Measurements from ENCODE around the gene BPTF. TPM values are rescaled to one million over a fixed set of nuclear protein-coding genes. Genes with fewer than 3 reads are reported as not detected.
"Not testable (repeated sequence)": the region's sequence is repeated elsewhere in the genome, so short reads cannot be mapped to it uniquely, and the experiment has no call there.

The BPTF gene
- polyA plus RNA-seq, 2 of the 4 experiments (the other 2 are of a cell fraction), result 26.3 to 60.7 TPM

GRCh38 chr17:67994817-67995569 is 169.7 kb downstream of the BPTF start (continued):
- TF ChIP-seq HEYL (CRISPR knock-in tag; IDR thresholded peaks at IDR 0.05) (no peak), RFX5 (IDR thresholded peaks at IDR 0.05) (no peak), RNF2 (IDR thresholded peaks at IDR 0.05; ENCODE audit: borderline replicate concordance, low read depth) (no peak), HES2 (IDR thresholded peaks at IDR 0.05) (peak; percentile 47; the same call in 1 of the 2 replicates), FOXS1 (CRISPR knock-in tag; IDR thresholded peaks at IDR 0.05) (no peak), TP53 (CRISPR knock-in tag; IDR thresholded peaks at IDR 0.05) (no peak), KDM1A (IDR thresholded peaks at IDR 0.05; ENCODE audit: low read depth) (no peak), ZFP36 (IDR thresholded peaks at IDR 0.05; ENCODE audit: borderline replicate concordance, partially characterized antibody) (no peak), NPAS2 (CRISPR knock-in tag; IDR thresholded peaks at IDR 0.05; ENCODE audit: borderline replicate concordance) (no peak), HOXB13 (CRISPR knock-in tag; IDR thresholded peaks at IDR 0.05; ENCODE audit: low read depth) (0 out of 2 replicates have a peak, but pooled peaks have one; percentile 20), EP300 (IDR thresholded peaks at IDR 0.05) (no peak), CTCF (IDR thresholded peaks at IDR 0.05) (no peak), POLR2AphosphoS2 (conservative IDR thresholded peaks at IDR 0.05; ENCODE audit: low read length) (no peak), JUNB (IDR thresholded peaks at IDR 0.05) (0 out of 2 replicates have a peak, but pooled peaks have one; percentile 28), CEBPB (IDR thresholded peaks at IDR 0.05) (peak; percentile 73 to 79; a peak in 3 of 4 replicates), SREBF2 (IDR thresholded peaks at IDR 0.05) (no peak)

GRCh38 chr17:67995570-67996263 is 170.4 kb downstream of the BPTF start:
- peak overlapping the region; percentile 92 for H3K4me2 ChIP-seq
- ChIA-PET POLR2A (interaction anchor here (1.1 to 2.9 kb wide), 2 partner anchors 24 to 40 kb away, joined by 4 to 12 read pairs; partner anchors contain the start of gene KPNA2), CTCF (interaction anchor here (1.1 to 4.0 kb wide), 6 partner anchors 10 to 32 kb away, joined by 3 to 20 read pairs (median 6); no protein-coding TSS in a partner anchor)
- H3K27ac ChIP-seq, result peak overlapping the region; percentile 19 to 32; a peak in 5 of 6 replicates
- WGBS (ENCODE audit: missing lambda C conversion rate), result 56% methylated on average over 35 of the region's 43 CpGs
- H3K4me3 ChIP-seq, result peak overlapping the region; percentile 78
- DNase-seq (ENCODE audit: low read depth in 1 of 2, low spot score in 1 of 2), result peak in 1 of 2 experiments; percentile 19
- no peaks in the 10 kb centered on the region for H3K9me3 ChIP-seq
- ATAC-seq, result peak in 1 of 2 experiments; percentile 11; a peak in 3 of 6 replicates
- H3K4me1 ChIP-seq, result peaks cover 23% of the 10 kb centered on the region
- FAIRE-seq, result no peak
- TF ChIP-seq ZFP36 (IDR thresholded peaks at IDR 0.05; ENCODE audit: borderline replicate concordance, partially characterized antibody) (no peak), MAX (IDR thresholded peaks at IDR 0.05) (no peak), RARB (CRISPR knock-in tag; IDR thresholded peaks at IDR 0.05) (no peak), HEYL (CRISPR knock-in tag; IDR thresholded peaks at IDR 0.05) (no peak), POLR2A (IDR thresholded peaks at IDR 0.05; ENCODE audit: low read length) (0 out of 2 replicates have a peak, but pooled peaks have one; percentile 14)

- ChIA-PET CTCF (interaction anchor here (1.2 to 4.0 kb wide), 4 partner anchors 11 to 20 kb away, joined by 3 to 20 read pairs (median 12); no protein-coding TSS in a partner anchor), POLR2A (interaction anchor here (0.8 to 2.9 kb wide), 2 partner anchors 23 to 40 kb away, joined by 3 to 12 read pairs; no protein-coding TSS in a partner anchor)
- H3K4me3 ChIP-seq, result peak within 1 kb of the TSS; percentile 78
- H3K4me1 ChIP-seq, result peaks cover 23% of the 10 kb centered on the region
- peak within 1 kb of the TSS; percentile 19 to 32; a peak in 5 of 6 replicates for H3K27ac ChIP-seq
- FAIRE-seq; ATAC-seq; DNase-seq (ENCODE audit: low read depth in 1 of 2, low spot score in 1 of 2); H3K9me3 ChIP-seq: not testable (repeated sequence)
- peak within 1 kb of the TSS; percentile 92 for H3K4me2 ChIP-seq
- WGBS (ENCODE audit: missing lambda C conversion rate), result 77% methylated on average over 22 of the region's 25 CpGs
Measured at GRCh38 chr17:67996301-67997171, 171.2 kb downstream of the BPTF start, which contains the start of gene C17orf58. Gene C17orf58 (minus strand): TSS chr17:67996469. CDS start chr17:67996198, 271 bp downstream.

Data from A549 (cell line).